Pancreas (tissue), 10 donors: Measurements from ENCODE around the gene ANP32D. TPM values are rescaled to one million over a fixed set of nuclear protein-coding genes. Genes with fewer than 3 reads are reported as not detected.
"Not testable (repeated sequence)": the region's sequence is repeated elsewhere in the genome, so short reads cannot be mapped to it uniquely, and the experiment has no call there.

ENCODE experiments used
- ATAC-seq, 4 donors: fragments of 200-7000 bp; cut with Tn5 transposase; one replicate each; pipeline versions ENCODE4 v1.8.0 to v1.9.1; 2020; ENCODE audit warnings: mild to moderate bottlenecking in 4 of 4, moderate library complexity in 4 of 4
- DNase-seq, 6 donors: peaks; one replicate each; pipeline ENCODE4 v3.0.0-alpha.2; 2020
- FAIRE-seq: peaks from 2 replicates; lab custom pipeline; 2012; peaks lifted over from hg19 to GRCh38; lab: Jason Lieb, UNC
- H3K27ac ChIP-seq, 4 donors: fragments of 200-600 bp; sonication (generic); 1 replicate in 3 of 4; 2 replicates in 1 of 4; pipeline versions ENCODE4 v1.5.0 to v1.8.0; 2020
- H3K27me3 ChIP-seq, 4 donors: fragments of 200-600 bp; one replicate each; pipeline ENCODE4 v1.8.0; 2021
- H3K36me3 ChIP-seq, 3 donors: fragments of 200-600 bp; sonication (generic) in 1 of 3; one replicate each; pipeline versions ENCODE4 v1.5.0 to v1.8.0; 2020 to 2021
- H3K4me1 ChIP-seq, 3 donors: fragments of 200-600 bp; one replicate each; pipeline ENCODE4 v1.8.0; 2021
- H3K4me3 ChIP-seq, 4 donors: fragments of 200-600 bp; sonication (generic) in 2 of 4; one replicate each; pipeline versions ENCODE4 v1.5.0 to v1.8.0; 2020 to 2021
- H3K9me3 ChIP-seq, 4 donors: fragments of 200-600 bp; one replicate each; pipeline ENCODE4 v1.8.0; 2021
- CTCF ChIP-seq, 4 donors: fragments of 200-600 bp; sonication (generic) in 3 of 4; IDR thresholded peaks; one replicate each; pipeline versions ENCODE4 v1.5.0 to v1.8.0; 2021; ENCODE audit warnings: antibody characterized with exemption in 4 of 4
- WGBS, 2 donors: extraction: QIAGEN DNeasy Blood & Tissue Kit; methylation state at CpG; one replicate each; pipeline ENCODE4 v1.1.7; 2013; 5-methylcytosine and 5-hydroxymethylcytosine counted together
- intact Hi-C, 3 donors: fragments of 100-400 bp; cut with DNase I; formaldehyde crosslinking; loops; one replicate each; pipeline versions ENCODE4 v1.11.1 to v1.14.2; 2022
- polyA plus RNA-seq, 2 donors: library from polyadenylated mRNA; stranded (reverse); fragments of 200-250 nt; gene quantifications; one replicate each; pipeline ENCODE4 v1.2.3, GENCODE V29; 2013
- total RNA-seq, 6 donors: library from RNA; stranded (reverse); fragmentation: NEBNext Ultra II Directional in 4 of 6; extraction: Animal tissue kit (Norgen Biotek cat#: 25700) in 4 of 6; gene quantifications; one replicate each; pipeline versions ENCODE4 v1.2.1 to v1.2.4, GENCODE V29; 2021 to 2023
- donor health status: healthy with polysubstance abuse.
- donor health status: DM: no; HTN: no; CAD: no; lungs with moderate emphysema.
- donor health status: DM: no; HTN: no; CAD: no.
- donor health status: control.
- donor health status: control.
- donor health status: Bipolar disorder and iron deficiency.
- donor health status: DM: yes; HTN: yes; CAD: no.
- donor health status: DM: no; HTN: no; CAD: no.
- donor health status: DM: no; HTN: no; CAD: no.
- donor health status: DM: yes; HTN: yes; CAD: no.

ANP32D gene
- total and polyA plus RNA-seq, 8 donors = 0.16 TPM; not detected in 7

- Histone ChIP-seq H3K36me3 (no peaks in the 10 kb centered on the region), H3K27me3 (no peaks in the 10 kb centered on the region), H3K27ac (no peak within 1 kb of the TSS), H3K4me3 (no peak within 1 kb of the TSS), H3K4me1 (no peaks in the 10 kb centered on the region), H3K9me3 (no peaks in the 10 kb centered on the region)
- no peak for DNase-seq
- TF ChIP-seq CTCF (IDR thresholded peaks at IDR 0.05) = no peak
- 68 to 80% methylated on average over 2 of the region's 2 CpGs for WGBS, 2 donors
- no peak for FAIRE-seq
- ATAC-seq = no peak
- intact Hi-C loops = no loop called here
Measured at GRCh38 chr12:48482198-48482597, 9.8 kb downstream of the ANP32D start, which contains the start of gene C12orf54. Gene C12orf54 (plus strand): TSS chr12:48482498. CDS start chr12:48483297, 799 bp downstream.

GRCh38 chr12:48482930-48483329 is 10.6 kb downstream of the ANP32D start:
- no peaks in the 10 kb centered on the region for H3K36me3 ChIP-seq
- FAIRE-seq = no peak
- WGBS, 2 donors = 75 to 79% methylated on average over 3 of the region's 3 CpGs

GRCh38 chr12:48486261-48486660 is 13.9 kb downstream of the ANP32D start:
- no peaks in the 10 kb centered on the region for H3K9me3 ChIP-seq
- DNase-seq = no peak
- no peak overlapping the region for H3K4me3 ChIP-seq
- ATAC-seq = no peak
- no peaks in the 10 kb centered on the region for H3K4me1 ChIP-seq
- FAIRE-seq = no peak
- no peak for TF ChIP-seq CTCF (IDR thresholded peaks at IDR 0.05)
- H3K36me3 ChIP-seq = no peaks in the 10 kb centered on the region
- intact Hi-C loops = no loop called here
- H3K27me3 ChIP-seq = no peaks in the 10 kb centered on the region
- H3K27ac ChIP-seq = no peak overlapping the region
- 57 to 60% methylated on average over 2 of the region's 2 CpGs for WGBS, 2 donors

More at GRCh38 chr12:48482930-48483329, 10.6 kb downstream of the ANP32D start:
- H3K4me3 ChIP-seq = no peak overlapping the region
- ATAC-seq (no peak), DNase-seq (no peak)
- H3K27me3 ChIP-seq = no peaks in the 10 kb centered on the region
- intact Hi-C loops = no loop called here
- H3K27ac ChIP-seq = no peak overlapping the region
- no peaks in the 10 kb centered on the region for H3K4me1 ChIP-seq
- no peaks in the 10 kb centered on the region for H3K9me3 ChIP-seq
- TF ChIP-seq CTCF (IDR thresholded peaks at IDR 0.05) = no peak

GRCh38 chr12:48486679-48487078 is 14.3 kb downstream of the ANP32D start:
- Histone ChIP-seq H3K4me1 (no peaks in the 10 kb centered on the region), H3K27ac (no peak overlapping the region), H3K36me3 (no peaks in the 10 kb centered on the region), H3K4me3 (no peak overlapping the region), H3K9me3 (no peaks in the 10 kb centered on the region), H3K27me3 (no peaks in the 10 kb centered on the region)
- no peak for FAIRE-seq
- WGBS, 2 donors = 51 to 58% methylated on average over 5 of the region's 5 CpGs
- no peak for ATAC-seq
- no peak for DNase-seq
- intact Hi-C loops = no loop called here
- no peak for TF ChIP-seq CTCF (IDR thresholded peaks at IDR 0.05)

GRCh38 chr12:48489012-48489411 is 16.7 kb downstream of the ANP32D start:
- H3K27ac ChIP-seq = no peak overlapping the region
- 61 to 67% methylated on average over 2 of the region's 2 CpGs for whole genome bisulfite sequencing, 2 donors
- H3K36me3 ChIP-seq = no peaks in the 10 kb centered on the region
- no peaks in the 10 kb centered on the region for H3K9me3 ChIP-seq
- H3K27me3 ChIP-seq = no peaks in the 10 kb centered on the region
- DNase-seq = no peak
- intact Hi-C loops = no loop called here
- no peak overlapping the region for H3K4me3 ChIP-seq
- no peak for TF ChIP-seq CTCF (IDR thresholded peaks at IDR 0.05)
- ATAC-seq = no peak
- no peak for FAIRE-seq
- H3K4me1 ChIP-seq = no peaks in the 10 kb centered on the region

- intact Hi-C loops, H3K27ac ChIP-seq, DNase-seq, H3K4me3 ChIP-seq, H3K9me3 ChIP-seq, H3K27me3 ChIP-seq, ATAC-seq, FAIRE-seq, H3K4me1 ChIP-seq, H3K36me3 ChIP-seq: not testable (repeated sequence)
- 69 to 76% methylated on average over 7 of the region's 7 CpGs for WGBS, 2 donors
Measured at GRCh38 chr12:48489456-48489855, 17.1 kb downstream of the ANP32D start.

- FAIRE-seq, H3K36me3 ChIP-seq, intact Hi-C loops, ATAC-seq, H3K4me1 ChIP-seq, H3K27ac ChIP-seq, H3K27me3 ChIP-seq, H3K4me3 ChIP-seq, H3K9me3 ChIP-seq: not testable (repeated sequence)
- WGBS, 2 donors = 91 to 93% methylated on average over 17 to 26 of the region's 32 CpGs
- DNase-seq = peak in 1 of 6 donors; percentile 27
Measured at GRCh38 chr12:48500281-48500680, 27.9 kb downstream of the ANP32D start.

- H3K36me3 ChIP-seq, H3K27ac ChIP-seq, H3K4me3 ChIP-seq, DNase-seq, H3K4me1 ChIP-seq, H3K9me3 ChIP-seq, H3K27me3 ChIP-seq, intact Hi-C loops, FAIRE-seq, ATAC-seq: not testable (repeated sequence)
- WGBS, 2 donors = 22 to 28% methylated on average over 2 of the region's 2 CpGs
Measured at GRCh38 chr12:48506836-48507235, 34.5 kb downstream of the ANP32D start.
